ENCODE data around the gene CALR.

GRCh38 chr19:12985049-12985776 lies 46.8 kb downstream of the CALR start:
- peak; percentile 20; the same call in 1 of the 2 replicates for TF ChIP-seq CTCF (IDR thresholded peaks at IDR 0.05)
- no peak for TF ChIP-seq ZFX (IDR thresholded peaks at IDR 0.05; ENCODE audit: borderline replicate concordance)
